Breast epithelium (tissue), 4 donors: ENCODE data around the gene ARCN1. TPM values are rescaled to one million over a fixed set of nuclear protein-coding genes. Genes with fewer than 3 reads are reported as not detected.
"Not testable (repeated sequence)": the region's sequence is repeated elsewhere in the genome, so short reads cannot be mapped to it uniquely, and the experiment has no call there.

Experiments used
- DNase-seq, 2 donors: peaks; one replicate each; pipeline ENCODE4 v3.0.0-alpha.2; 2019; ENCODE audit warnings: low spot score in 2 of 2
- H3K27ac ChIP-seq, 2 donors: fragments of 200-600 bp; sonication (generic) in 1 of 2; one replicate each; pipeline ENCODE4 v1.5.1; 2016 to 2019; ENCODE audit warnings: mild to moderate bottlenecking in 1 of 2
- H3K27me3 ChIP-seq, 2 donors: fragments of 200-600 bp; sonication (generic) in 1 of 2; one replicate each; pipeline versions ENCODE4 v1.5.1 to v1.6.0; 2017 to 2019; ENCODE audit warnings: control low read depth in 1 of 2, mild to moderate bottlenecking in 1 of 2
- H3K36me3 ChIP-seq: fragments of 200-600 bp; one replicate; pipeline ENCODE4 v1.5.1; 2019
- H3K4me1 ChIP-seq, 2 donors: fragments of 200-600 bp; sonication (generic); one replicate each; pipeline ENCODE4 v1.5.1; 2016 to 2019; ENCODE audit warnings: control low read depth in 1 of 2
- H3K4me3 ChIP-seq, 3 donors: fragments of 200-600 bp; sonication (generic); 1 replicate in 2 of 3; 2 replicates in 1 of 3; pipeline ENCODE4 v1.5.1; 2016 to 2019; ENCODE audit warnings: mild to moderate bottlenecking in 3 of 3, moderate library complexity in 2 of 3
- H3K9me3 ChIP-seq, 2 donors: fragments of 200-600 bp; sonication (generic) in 1 of 2; one replicate each; pipeline ENCODE4 v1.5.1; 2016 to 2019; ENCODE audit warnings: control low read depth in 1 of 2
- CTCF ChIP-seq, 3 donors: fragments of 450-650 bp; IDR thresholded peaks; one replicate each; pipeline ENCODE4 v1.5.1; 2016 to 2017; ENCODE audit warnings: antibody characterized with exemption in 3 of 3, mild to moderate bottlenecking in 3 of 3, moderate library complexity in 3 of 3
- POLR2A ChIP-seq: fragments of 450-650 bp; IDR thresholded peaks from one replicate; pipeline ENCODE4 v1.6.1; 2016; ENCODE audit warnings: antibody characterized with exemption, mild to moderate bottlenecking, moderate library complexity
- POLR2AphosphoS5 ChIP-seq, 3 donors: sonication (generic); formaldehyde crosslinking; IDR thresholded peaks; one replicate each; pipeline ENCODE4 v1.6.1; 2017; ENCODE audit warnings: antibody characterized with exemption in 3 of 3
- intact Hi-C: fragments of 100-400 bp; cut with DNase I; formaldehyde crosslinking; loops from one replicate; pipeline ENCODE4 v1.15.1; 2023; ENCODE audit warnings: low total_unique reads
- total RNA-seq, 3 donors: library from RNA; depleted of rRNA; stranded (reverse); fragments of >200 nt; gene quantifications; one replicate each; pipeline ENCODE4 v1.1.0, GENCODE V29; 2016

The ARCN1 gene
- total RNA-seq, 3 donors from 2014 or later, result 94.1 to 99.1 (median 98.6) TPM

GRCh38 chr11:118581057-118581456, 8.8 kb downstream of the ARCN1 start:
- intact Hi-C loops, result no loop called here
- no peaks in the 10 kb centered on the region for H3K36me3 ChIP-seq
- no peak for DNase-seq
- no peak for TF ChIP-seq POLR2AphosphoS5 (IDR thresholded peaks at IDR 0.05)
- TF ChIP-seq CTCF (IDR thresholded peaks at IDR 0.05), result no peak
- TF ChIP-seq POLR2A, result no peak
- no peak overlapping the region for H3K4me3 ChIP-seq
- H3K4me1 ChIP-seq, result peaks cover 0 to 5% of the 10 kb centered on the region in 2 donors
- H3K9me3 ChIP-seq, result no peaks in the 10 kb centered on the region
- no peak overlapping the region for H3K27ac ChIP-seq
- no peaks in the 10 kb centered on the region for H3K27me3 ChIP-seq

GRCh38 chr11:118587952-118588351, 15.7 kb downstream of the ARCN1 start:
- intact Hi-C loops, result no loop called here

GRCh38 chr11:118592616-118593367, 20.6 kb downstream of the ARCN1 start:
- Histone ChIP-seq H3K27me3 (no peaks in the 10 kb centered on the region), H3K4me1 (no peaks in the 10 kb centered on the region), H3K27ac (no peak overlapping the region), H3K9me3 (no peaks in the 10 kb centered on the region), H3K36me3 (peaks cover 11% of the 10 kb centered on the region), H3K4me3 (no peak overlapping the region)
- TF ChIP-seq POLR2AphosphoS5 (IDR thresholded peaks at IDR 0.05) (no peak), CTCF (IDR thresholded peaks at IDR 0.05) (no peak), POLR2A (no peak)
- no peak for DNase-seq
- intact Hi-C loops, result no loop called here

More at GRCh38 chr11:118587952-118588351, 15.7 kb downstream of the ARCN1 start:
- no peaks in the 10 kb centered on the region for H3K9me3 ChIP-seq
- H3K36me3 ChIP-seq, result peaks cover 4% of the 10 kb centered on the region
- DNase-seq, result no peak
- no peak overlapping the region for H3K27ac ChIP-seq
- no peaks in the 10 kb centered on the region for H3K27me3 ChIP-seq
- H3K4me1 ChIP-seq, result no peaks in the 10 kb centered on the region
- no peak for TF ChIP-seq POLR2A
- TF ChIP-seq CTCF (IDR thresholded peaks at IDR 0.05), result no peak
- no peak for TF ChIP-seq POLR2AphosphoS5 (IDR thresholded peaks at IDR 0.05)
- H3K4me3 ChIP-seq, result no peak overlapping the region

- peak; percentile 32 to 66 (median 61) for TF ChIP-seq CTCF (IDR thresholded peaks at IDR 0.05)
- H3K27me3 ChIP-seq, H3K4me3 ChIP-seq, H3K9me3 ChIP-seq, H3K4me1 ChIP-seq, intact Hi-C loops, DNase-seq: not testable (repeated sequence)
- Histone ChIP-seq H3K36me3 (peaks cover 11% of the 10 kb centered on the region), H3K27ac (peak overlapping the region in 1 of 2 donors; percentile 33)
These were observed 22.8 kb downstream of the ARCN1 start for GRCh38 chr11:118594984-118595383.

- Histone ChIP-seq H3K27me3 (no peaks in the 10 kb centered on the region), H3K4me1 (no peaks in the 10 kb centered on the region), H3K4me3 (no peak overlapping the region), H3K36me3 (peaks cover 7% of the 10 kb centered on the region), H3K9me3 (no peaks in the 10 kb centered on the region), H3K27ac (no peak overlapping the region)
- intact Hi-C loops, result no loop called here
- TF ChIP-seq POLR2A, result no peak
- no peak for TF ChIP-seq CTCF (IDR thresholded peaks at IDR 0.05)
- no peak for TF ChIP-seq POLR2AphosphoS5 (IDR thresholded peaks at IDR 0.05)
- no peak for DNase-seq
These were observed 24.3 kb downstream of the ARCN1 start for GRCh38 chr11:118596224-118597146.
